Left lung (tissue), 10 donors: ENCODE data around the gene PCSK6. TPM values are rescaled to one million over a fixed set of nuclear protein-coding genes. Genes with fewer than 3 reads are reported as not detected.

ENCODE experiments used
- ATAC-seq: fragments of 200-7000 bp; cut with Tn5 transposase; one replicate; pipeline ENCODE4 v1.9.1; 2020; ENCODE audit warnings: moderate library complexity
- DNase-seq, 4 donors: peaks; one replicate each; pipeline ENCODE4 v3.0.0-alpha.2; 2013 to 2020
- H3K27ac ChIP-seq, 2 donors: fragments of 200-600 bp; sonication (generic) in 1 of 2; one replicate each; pipeline versions ENCODE4 v1.5.0 to v1.8.0; 2020 to 2021
- H3K27me3 ChIP-seq, 2 donors: fragments of 200-600 bp; sonication (generic) in 1 of 2; one replicate each; pipeline versions ENCODE4 v1.5.0 to v1.8.0; 2020 to 2021
- H3K36me3 ChIP-seq, 2 donors: fragments of 200-600 bp; sonication (generic) in 1 of 2; one replicate each; pipeline versions ENCODE4 v1.5.0 to v1.8.0; 2020 to 2021
- H3K4me1 ChIP-seq, 2 donors: fragments of 200-600 bp; one replicate each; pipeline ENCODE4 v1.8.0; 2021
- H3K4me3 ChIP-seq, 2 donors: fragments of 200-600 bp; sonication (generic) in 1 of 2; one replicate each; pipeline versions ENCODE4 v1.5.0 to v1.8.0; 2020 to 2021; ENCODE audit warnings: mild to moderate bottlenecking in 1 of 2
- H3K9me3 ChIP-seq, 2 donors: fragments of 200-600 bp; sonication (generic) in 1 of 2; one replicate each; pipeline versions ENCODE4 v1.5.0 to v1.8.0; 2020 to 2021
- intact Hi-C, 2 donors: fragments of 100-400 bp; cut with DNase I; formaldehyde crosslinking; loops; one replicate each; pipeline versions ENCODE4 v1.11.2 to v1.14.2; 2022
- polyA plus RNA-seq, 6 donors: library from polyadenylated mRNA; unstranded; fragments of 120-200 nt; gene quantifications; one replicate each; pipeline ENCODE4 v1.2.1, GENCODE V29; 2013; ENCODE audit not compliant: insufficient read length in 6 of 6
- total RNA-seq, 2 donors: library from RNA; stranded (reverse); fragmentation: NEBNext Ultra II Directional; extraction: Animal tissue kit (Norgen Biotek cat#: 25700); gene quantifications; one replicate each; pipeline ENCODE4 v1.2.1, GENCODE V29; 2021
- TF ChIP-seq, protein P1 (sequence below), 2 donors: fragments of 200-600 bp; sonication (generic) in 1 of 2; IDR thresholded peaks; one replicate each; pipeline versions ENCODE4 v1.5.0 to v1.8.0; 2021; ENCODE audit warnings: antibody characterized with exemption in 2 of 2
- donor health status: DM: no; HTN: yes; CAD: no.
- donor health status: DM: no; HTN: no; CAD: no.

PCSK6 gene
- total and polyA plus RNA-seq, 8 donors = 7.7 to 25.7 (median 22.8) TPM

DNA sequence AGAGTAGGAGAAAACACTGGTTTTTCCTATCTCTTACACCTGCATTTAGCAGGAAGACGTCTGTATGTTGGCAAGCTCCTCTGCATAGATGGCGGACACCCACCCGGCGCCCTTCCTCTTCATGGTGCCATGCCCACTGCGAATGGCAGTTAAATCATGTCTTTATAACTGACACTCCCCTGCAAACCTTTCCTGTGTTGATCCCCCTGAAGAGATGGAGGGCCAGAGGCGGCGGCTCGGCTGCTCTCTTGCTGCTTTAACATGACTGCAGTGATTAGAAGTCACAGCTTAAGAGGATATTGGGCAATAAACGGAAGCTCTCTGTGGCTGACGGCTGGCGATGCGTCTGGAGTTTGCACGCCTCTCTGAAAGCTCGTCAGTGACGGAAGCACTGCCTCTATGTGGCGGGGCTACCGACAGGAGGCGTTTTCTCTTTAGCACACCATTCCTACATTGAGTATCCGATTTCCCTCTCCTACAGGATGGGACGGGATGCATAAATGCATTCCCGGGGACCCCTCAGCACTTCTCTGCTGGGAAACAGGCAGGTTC lies 168.9 kb downstream of the PCSK6 start:
- Histone ChIP-seq H3K4me1 (peaks cover 0 to 10% of the 10 kb centered on the region in 2 donors), H3K4me3 (peak overlapping the region in 1 of 2 donors; percentile 21), H3K27me3 (peaks cover 0 to 33% of the 10 kb centered on the region in 2 donors), H3K36me3 (no peaks in the 10 kb centered on the region), H3K27ac (peak overlapping the region in 1 of 2 donors; percentile 34), H3K9me3 (no peaks in the 10 kb centered on the region)
- intact Hi-C loops = no loop called here
- TF ChIP-seq, protein P1, sequence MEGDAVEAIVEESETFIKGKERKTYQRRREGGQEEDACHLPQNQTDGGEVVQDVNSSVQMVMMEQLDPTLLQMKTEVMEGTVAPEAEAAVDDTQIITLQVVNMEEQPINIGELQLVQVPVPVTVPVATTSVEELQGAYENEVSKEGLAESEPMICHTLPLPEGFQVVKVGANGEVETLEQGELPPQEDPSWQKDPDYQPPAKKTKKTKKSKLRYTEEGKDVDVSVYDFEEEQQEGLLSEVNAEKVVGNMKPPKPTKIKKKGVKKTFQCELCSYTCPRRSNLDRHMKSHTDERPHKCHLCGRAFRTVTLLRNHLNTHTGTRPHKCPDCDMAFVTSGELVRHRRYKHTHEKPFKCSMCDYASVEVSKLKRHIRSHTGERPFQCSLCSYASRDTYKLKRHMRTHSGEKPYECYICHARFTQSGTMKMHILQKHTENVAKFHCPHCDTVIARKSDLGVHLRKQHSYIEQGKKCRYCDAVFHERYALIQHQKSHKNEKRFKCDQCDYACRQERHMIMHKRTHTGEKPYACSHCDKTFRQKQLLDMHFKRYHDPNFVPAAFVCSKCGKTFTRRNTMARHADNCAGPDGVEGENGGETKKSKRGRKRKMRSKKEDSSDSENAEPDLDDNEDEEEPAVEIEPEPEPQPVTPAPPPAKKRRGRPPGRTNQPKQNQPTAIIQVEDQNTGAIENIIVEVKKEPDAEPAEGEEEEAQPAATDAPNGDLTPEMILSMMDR (IDR thresholded peaks at IDR 0.05) = peak in 1 of 2 donors; percentile 54
- peak; percentile 93 for ATAC-seq
- DNase-seq = peak; percentile 10 to 85 (median 68)

DNA sequence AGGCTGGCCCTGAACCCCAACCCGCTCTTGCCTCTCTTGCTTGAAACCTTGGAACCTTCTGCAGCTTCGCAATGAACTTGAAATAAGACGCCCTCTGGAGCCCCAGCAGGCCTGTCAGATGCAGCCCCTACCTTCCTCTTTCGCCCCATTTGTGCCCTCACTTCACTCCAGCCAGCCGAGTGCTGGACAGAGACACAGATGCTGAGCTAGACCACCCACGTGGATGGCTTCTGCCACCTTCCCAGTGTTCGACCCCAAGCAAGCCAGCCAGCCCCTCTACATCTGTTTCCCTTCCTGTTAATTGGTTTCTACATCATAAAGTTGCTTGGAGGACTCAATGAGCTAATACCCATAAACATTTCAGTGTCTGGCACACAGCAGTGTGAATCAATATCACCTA lies 170.7 kb downstream of the PCSK6 start:
- Histone ChIP-seq H3K4me3 (no peak overlapping the region), H3K27ac (no peak overlapping the region), H3K27me3 (peaks cover 0 to 33% of the 10 kb centered on the region in 2 donors), H3K4me1 (peaks cover 0 to 10% of the 10 kb centered on the region in 2 donors), H3K9me3 (no peaks in the 10 kb centered on the region), H3K36me3 (no peaks in the 10 kb centered on the region)
- no peak for ATAC-seq
- TF ChIP-seq, protein P1 (IDR thresholded peaks at IDR 0.05) = no peak
- DNase-seq = peak in 2 of 4 donors; percentile 4 to 10
- intact Hi-C loops = no loop called here

DNA sequence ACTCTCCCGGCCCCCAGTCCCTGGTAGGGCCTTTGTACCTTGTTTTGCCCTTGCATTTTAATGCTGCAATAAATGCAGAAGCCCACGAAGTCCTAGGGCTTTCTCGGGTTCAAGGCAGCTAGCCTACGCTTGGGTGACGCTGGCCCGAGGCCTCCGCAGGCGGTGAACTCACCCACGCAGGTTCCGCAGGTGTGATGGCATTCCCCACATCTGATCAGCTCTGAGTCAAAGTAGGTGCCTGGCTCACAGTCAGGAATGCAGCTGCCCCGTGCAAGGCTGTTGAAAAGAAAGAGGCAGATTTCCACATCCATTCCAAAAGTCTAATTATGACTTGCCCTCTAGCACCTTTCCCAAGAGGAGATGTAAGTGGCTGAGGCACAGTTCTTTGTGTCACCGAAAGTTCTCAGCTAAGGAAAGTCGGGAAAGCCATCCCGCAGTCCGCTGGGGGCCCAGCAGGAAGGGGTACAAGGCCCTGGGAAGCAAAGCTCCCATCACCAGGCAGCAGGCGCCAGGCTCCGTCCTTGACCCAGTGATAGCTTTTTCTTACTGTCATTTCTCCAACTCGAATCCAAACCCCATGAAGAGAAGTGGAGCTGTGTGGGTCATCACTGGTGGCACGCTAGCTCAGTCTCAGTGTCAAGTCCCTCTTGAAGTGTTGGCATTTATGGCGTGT lies 171.2 kb downstream of the PCSK6 start:
- intact Hi-C loops = no loop called here
- no peaks in the 10 kb centered on the region for H3K9me3 ChIP-seq
- no peak overlapping the region for H3K27ac ChIP-seq
- peaks cover 0 to 10% of the 10 kb centered on the region in 2 donors for H3K4me1 ChIP-seq
- TF ChIP-seq, protein P1 (IDR thresholded peaks at IDR 0.05) = no peak
- H3K4me3 ChIP-seq = no peak overlapping the region
- ATAC-seq (no peak), DNase-seq (no peak)
- peaks cover 0 to 33% of the 10 kb centered on the region in 2 donors for H3K27me3 ChIP-seq
- H3K36me3 ChIP-seq = no peaks in the 10 kb centered on the region

DNA sequence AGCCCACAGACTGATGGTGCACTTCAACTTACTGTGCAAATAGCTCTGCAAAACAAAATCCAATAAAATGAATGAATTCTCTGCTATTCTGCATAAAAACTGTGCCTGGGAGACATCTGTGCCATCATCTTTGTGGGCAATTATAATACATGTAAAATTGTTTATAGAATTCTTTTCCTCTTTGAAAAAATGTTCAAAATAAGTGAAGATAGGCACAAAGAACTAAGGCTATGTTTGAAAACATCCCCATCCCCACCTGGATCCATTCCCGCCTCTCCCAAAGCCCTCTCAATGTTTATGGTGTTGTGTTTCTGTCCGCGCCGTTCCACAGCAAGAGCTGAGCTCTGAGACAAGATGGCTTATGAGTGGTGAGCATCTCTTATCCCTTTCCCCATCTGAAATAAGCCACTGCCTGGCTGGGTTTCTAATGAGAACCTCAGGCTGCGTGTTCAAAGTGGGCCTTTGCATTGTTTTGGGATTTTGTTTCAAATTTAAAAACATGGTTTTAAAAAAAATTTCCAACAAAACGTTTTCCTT lies 172.1 kb downstream of the PCSK6 start:
- H3K4me3 ChIP-seq = no peak overlapping the region
- H3K9me3 ChIP-seq = no peaks in the 10 kb centered on the region
- TF ChIP-seq, protein P1 (IDR thresholded peaks at IDR 0.05) = no peak
- DNase-seq (no peak), ATAC-seq (no peak)
- no peak overlapping the region for H3K27ac ChIP-seq
- H3K4me1 ChIP-seq = peaks cover 0 to 10% of the 10 kb centered on the region in 2 donors
- no peaks in the 10 kb centered on the region for H3K36me3 ChIP-seq
- H3K27me3 ChIP-seq = peaks cover 0 to 33% of the 10 kb centered on the region in 2 donors
- intact Hi-C loops = no loop called here

DNA sequence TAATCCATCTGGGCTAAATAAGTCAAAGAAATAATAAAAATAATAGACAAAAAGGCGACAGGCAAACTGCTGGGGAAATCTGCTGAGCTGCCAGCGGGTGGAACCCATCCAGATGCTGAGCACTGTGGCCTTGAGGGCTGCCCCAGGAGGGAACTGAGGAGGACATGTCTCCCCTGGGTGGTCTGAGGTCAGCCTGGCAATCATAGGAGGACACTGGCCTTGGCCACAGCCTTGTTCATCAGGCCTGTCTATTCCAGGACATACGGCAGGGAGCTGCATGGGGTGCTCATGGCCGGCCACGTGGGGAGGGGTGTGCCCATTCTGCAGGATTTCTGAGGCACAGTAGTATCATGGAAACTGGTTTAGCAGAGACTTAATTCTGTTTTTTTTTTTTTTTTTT lies 173.0 kb downstream of the PCSK6 start:
- Histone ChIP-seq H3K27me3 (peaks cover 0 to 29% of the 10 kb centered on the region in 2 donors), H3K9me3 (no peaks in the 10 kb centered on the region), H3K36me3 (no peaks in the 10 kb centered on the region), H3K4me1 (peaks cover 0 to 10% of the 10 kb centered on the region in 2 donors), H3K4me3 (no peak overlapping the region), H3K27ac (no peak overlapping the region)
- TF ChIP-seq, protein P1 (IDR thresholded peaks at IDR 0.05) = no peak
- ATAC-seq (no peak), DNase-seq (no peak)
- intact Hi-C loops = no loop called here
